ENCODE results near the gene SLAMF9. TPM values are rescaled to one million over a fixed set of nuclear protein-coding genes. Genes with fewer than 3 reads are reported as not detected.

Gene SLAMF9
- total RNA-seq (ENCODE audit: low replicate concordance) = not detected in 2 replicates
- long read RNA-seq = 0 reads

GRCh38 chr1:159953536-159954515, at the start of gene SLAMF9:
TSS of gene SLAMF9 (minus strand) at chr1:159954237. CDS start at chr1:159954137, 100 bp downstream.
- Mint-ChIP-seq H3K27ac (no peak within 1 kb of the TSS), H3K9me3 (no peaks in the 10 kb centered on the region), H3K27me3 (peaks cover 25% of the 10 kb centered on the region), H3K4me3 (no peak within 1 kb of the TSS), H3K36me3 (no peaks in the 10 kb centered on the region), H3K4me1 (ENCODE audit: unreplicated experiment) (peaks cover 11% of the 10 kb centered on the region)
- DNase-seq (ENCODE audit: extremely low spot score, unreplicated experiment) = no peak
- TF ChIP-seq CTCF (conservative IDR thresholded peaks at IDR 0.05) = no peak

GRCh38 chr1:160001440-160001839, 47.4 kb upstream of the SLAMF9 start:
- no peak for TF ChIP-seq CTCF (conservative IDR thresholded peaks at IDR 0.05)
- Mint-ChIP-seq H3K9me3 (no peaks in the 10 kb centered on the region), H3K4me1 (ENCODE audit: unreplicated experiment) (no peaks in the 10 kb centered on the region), H3K27ac (no peak overlapping the region), H3K36me3 (no peaks in the 10 kb centered on the region), H3K4me3 (no peak overlapping the region), H3K27me3 (peaks cover 23% of the 10 kb centered on the region)
- no peak for DNase-seq (ENCODE audit: extremely low spot score, unreplicated experiment)

- no peak overlapping the region for H3K27ac Mint-ChIP-seq
- no peaks in the 10 kb centered on the region for H3K9me3 Mint-ChIP-seq
- no peaks in the 10 kb centered on the region for H3K4me1 Mint-ChIP-seq (ENCODE audit: unreplicated experiment)
- no peak for DNase-seq (ENCODE audit: extremely low spot score, unreplicated experiment)
- H3K36me3 Mint-ChIP-seq = no peaks in the 10 kb centered on the region
- H3K27me3 Mint-ChIP-seq = peaks cover 24% of the 10 kb centered on the region
- no peak overlapping the region for H3K4me3 Mint-ChIP-seq
- TF ChIP-seq CTCF (conservative IDR thresholded peaks at IDR 0.05) = no peak
Measured at GRCh38 chr1:159999204-159999603, 45.2 kb upstream of the SLAMF9 start.

- Mint-ChIP-seq H3K36me3 (no peaks in the 10 kb centered on the region), H3K9me3 (no peaks in the 10 kb centered on the region), H3K4me3 (no peak overlapping the region), H3K27me3 (peaks cover 24% of the 10 kb centered on the region), H3K27ac (no peak overlapping the region), H3K4me1 (ENCODE audit: unreplicated experiment) (no peaks in the 10 kb centered on the region)
- no peak for TF ChIP-seq CTCF (conservative IDR thresholded peaks at IDR 0.05)
- no peak for DNase-seq (ENCODE audit: extremely low spot score, unreplicated experiment)
Measured at GRCh38 chr1:159996653-159997052, 42.6 kb upstream of the SLAMF9 start.

GRCh38 chr1:159994896-159995295, 40.9 kb upstream of the SLAMF9 start:
- H3K4me3 Mint-ChIP-seq = no peak overlapping the region
- no peaks in the 10 kb centered on the region for H3K9me3 Mint-ChIP-seq
- no peaks in the 10 kb centered on the region for H3K36me3 Mint-ChIP-seq
- TF ChIP-seq CTCF (conservative IDR thresholded peaks at IDR 0.05) = no peak
- DNase-seq (ENCODE audit: extremely low spot score, unreplicated experiment) = no peak
- H3K27me3 Mint-ChIP-seq = peaks cover 15% of the 10 kb centered on the region
- H3K4me1 Mint-ChIP-seq (ENCODE audit: unreplicated experiment) = no peaks in the 10 kb centered on the region
- H3K27ac Mint-ChIP-seq = no peak overlapping the region

Data from type B pancreatic cell (in vitro differentiated cells).